ENCODE results near the gene RALGAPA1. TPM values are rescaled to one million over a fixed set of nuclear protein-coding genes. Genes with fewer than 3 reads are reported as not detected.

RALGAPA1 gene
- total and polyA plus RNA-seq, 7 donors, result 4.3 to 40.1 (median 28.0) TPM

- WGBS, 3 donors, result 71 to 86% (median 79%) methylated on average over 1 of the region's 1 CpG
- Histone ChIP-seq H3K4me3 (no peak overlapping the region), H3K27me3 (ENCODE audit: insufficient read depth in 3 of 3, low read length in 2 of 3) (peaks cover 7 to 57% (median 21%) of the 10 kb centered on the region in 3 donors), H3K27ac (no peak overlapping the region), H3K36me3 (ENCODE audit: insufficient read depth in 1 of 2, low read depth in 1 of 2) (no peaks in the 10 kb centered on the region), H3K9me3 (no peaks in the 10 kb centered on the region), H3K4me1 (peaks cover 20% of the 10 kb centered on the region)
- no peak for TF ChIP-seq CTCF (IDR thresholded peaks at IDR 0.05)
- ATAC-seq (no peak), DNase-seq (no peak)
- intact Hi-C loops (cut with DNase I), result no loop called here
These were observed 276.9 kb downstream of the RALGAPA1 start for GRCh38 chr14:35531960-35532747.

- ATAC-seq, result no peak
- Histone ChIP-seq H3K27me3 (ENCODE audit: insufficient read depth in 3 of 3, low read length in 2 of 3) (peaks cover 0 to 20% (median 7%) of the 10 kb centered on the region in 3 donors), H3K27ac (no peak overlapping the region), H3K4me3 (no peak overlapping the region), H3K4me1 (no peaks in the 10 kb centered on the region), H3K9me3 (no peaks in the 10 kb centered on the region), H3K36me3 (ENCODE audit: insufficient read depth in 1 of 2, low read depth in 1 of 2) (no peaks in the 10 kb centered on the region)
- DNase-seq, result no peak
- TF ChIP-seq CTCF (IDR thresholded peaks at IDR 0.05), result no peak
- WGBS, 3 donors, result 82 to 88% (median 87%) methylated on average over 2 of the region's 2 CpGs
- intact Hi-C loops (cut with DNase I), result no loop called here
These were observed 282.1 kb downstream of the RALGAPA1 start for GRCh38 chr14:35526962-35527361.

GRCh38 chr14:35525695-35526094 lies 283.4 kb downstream of the RALGAPA1 start:
- Histone ChIP-seq H3K36me3 (ENCODE audit: insufficient read depth in 1 of 2, low read depth in 1 of 2) (no peaks in the 10 kb centered on the region), H3K9me3 (no peaks in the 10 kb centered on the region), H3K27ac (no peak overlapping the region), H3K4me3 (no peak overlapping the region), H3K27me3 (ENCODE audit: insufficient read depth in 3 of 3, low read length in 2 of 3) (peaks cover 0 to 8% (median 2%) of the 10 kb centered on the region in 3 donors), H3K4me1 (no peaks in the 10 kb centered on the region)
- ATAC-seq (no peak), DNase-seq (no peak)
- intact Hi-C loops (cut with DNase I), result no loop called here
- WGBS, 3 donors, result 87 to 90% (median 89%) methylated on average over 3 of the region's 3 CpGs
- no peak for TF ChIP-seq CTCF (IDR thresholded peaks at IDR 0.05)

GRCh38 chr14:35519986-35520385 lies 289.1 kb downstream of the RALGAPA1 start:
- no peak for ATAC-seq

More at GRCh38 chr14:35519986-35520385, 289.1 kb downstream of the RALGAPA1 start:
- DNase-seq, result no peak
- Histone ChIP-seq H3K4me3 (no peak overlapping the region), H3K27ac (no peak overlapping the region), H3K9me3 (no peaks in the 10 kb centered on the region), H3K4me1 (no peaks in the 10 kb centered on the region), H3K27me3 (ENCODE audit: insufficient read depth in 3 of 3, low read length in 2 of 3) (no peaks in the 10 kb centered on the region), H3K36me3 (ENCODE audit: insufficient read depth in 1 of 2, low read depth in 1 of 2) (no peaks in the 10 kb centered on the region)
- intact Hi-C loops (cut with DNase I), result no loop called here
- TF ChIP-seq CTCF (IDR thresholded peaks at IDR 0.05), result no peak
- WGBS, 3 donors, result 59 to 65% (median 59%) methylated on average over 2 of the region's 2 CpGs

Data from psoas muscle (tissue), 8 donors.